K562 (cell line): ENCODE measurements around the gene CCR8. TPM values are rescaled to one million over a fixed set of nuclear protein-coding genes. Genes with fewer than 3 reads are reported as not detected.

Experiments
- DPF2 ChIP-seq: fragments of 450-650 bp; IDR thresholded peaks from 2 replicates; pipeline ENCODE4 v1.6.1; 2016
- ETV1 ChIP-seq: fragments of 450-650 bp; conservative IDR thresholded peaks from 2 replicates; pipeline ENCODE4 v1.6.1; 2016; ENCODE audit warnings: missing genetic modification characterization, control low read depth, low read depth, missing compliant biosample characterization
- HIVEP1 ChIP-seq: fragments of 250-450 bp; sonication (Bioruptor Pico); IDR thresholded peaks from 2 replicates; pipeline ENCODE4 v1.4.0; 2020; ENCODE audit warnings: mild to moderate bottlenecking
- JUND ChIP-seq, 2 experiments: IDR thresholded peaks; 2 replicates in 1 of 2; 3 replicates in 1 of 2; pipeline ENCODE4 v1.6.1; 2011; ENCODE audit warnings: borderline replicate concordance in 2 of 2, low read depth in 2 of 2, low read length in 2 of 2, improper control_type of control experiment in 1 of 2, missing biosample characterization in 1 of 2, missing genetic modification characterization in 1 of 2, missing genetic modification reagents in 1 of 2
- MCM3 ChIP-seq: fragments of 450-650 bp; IDR thresholded peaks from 2 replicates; pipeline ENCODE4 v1.6.1; 2016
- MECOM ChIP-seq: fragments of 250-450 bp; sonication (Bioruptor Pico); IDR thresholded peaks from 2 replicates; pipeline ENCODE4 v1.8.0; 2022; ENCODE audit warnings: inconsistent platforms
- MEIS2 ChIP-seq: fragments of 450-650 bp; IDR thresholded peaks from 2 replicates; pipeline ENCODE4 v1.6.1; 2014; ENCODE audit warnings: mild to moderate bottlenecking; ENCODE audit not compliant: partially characterized antibody
- MTA2 ChIP-seq: fragments of 450-650 bp; IDR thresholded peaks from 2 replicates; pipeline ENCODE4 v1.6.1; 2016; ENCODE audit warnings: low read depth
- NFIX ChIP-seq: fragments of 250-450 bp; sonication (Bioruptor Pico); IDR thresholded peaks from 2 replicates; pipeline ENCODE4 v1.4.0; 2020; ENCODE audit warnings: low read depth, mild to moderate bottlenecking, moderate library complexity
- SMC3 ChIP-seq: conservative IDR thresholded peaks from 2 replicates; pipeline ENCODE4 v1.6.1; 2011; ENCODE audit warnings: low read depth, low read length, improper control_type of control experiment; ENCODE audit not compliant: insufficient read depth
- ZBTB17 ChIP-seq: fragments of 450-650 bp; formaldehyde crosslinking; IDR thresholded peaks from 2 replicates; pipeline ENCODE4 v1.4.0; 2020; ENCODE audit warnings: mild to moderate bottlenecking
- ZNF124 ChIP-seq: sonication (generic); formaldehyde crosslinking; IDR thresholded peaks from 2 replicates; pipeline ENCODE4 v1.8.1; 2022; ENCODE audit warnings: missing genetic modification reagents
- ZNF23 ChIP-seq: fragments of 250-450 bp; sonication (Bioruptor Pico); IDR thresholded peaks from 2 replicates; pipeline ENCODE4 v1.4.0; 2020; ENCODE audit warnings: mild to moderate bottlenecking
- ZNF551 ChIP-seq: fragments of 250-450 bp; sonication (Bioruptor Pico); IDR thresholded peaks from 2 replicates; pipeline ENCODE4 v1.5.0; 2021; ENCODE audit warnings: mild to moderate bottlenecking, moderate library complexity
- polyA plus RNA-seq, 8 experiments: library from polyadenylated mRNA; depleted of rRNA in 4 of 8; stranded (reverse) in 5 of 8; unstranded in 3 of 8; fragments of >200 nt; fragmentation: Nextera tagmentation in 2 of 8; fragmentation: Illumina TruSeq in 1 of 8; extraction: Ambion mirVana in 2 of 8; extraction: Trizol in 1 of 8; gene quantifications; 2 replicates each; pipeline versions ENCODE4 v1.2.1 to v1.2.3, GENCODE V29; 2011 to 2014; ENCODE audit warnings: inconsistent platforms in 1 of 8, missing spikeins in 1 of 8
- total RNA-seq, 7 experiments: library from RNA; depleted of rRNA in 6 of 7; stranded (reverse); fragments of >200 nt in 6 of 7; fragmentation: Illumina TruSeq in 2 of 7; extraction: Trizol in 2 of 7; gene quantifications; 2 replicates each; pipeline versions ENCODE4 v1.2.1 to v1.2.3, GENCODE V29; 2011 to 2021; ENCODE audit warnings: low replicate concordance in 1 of 7
- TF ChIP-seq, protein P1 (sequence below), 2 experiments: fragments of 450-650 bp in 1 of 2; IDR thresholded peaks; 2 replicates each; pipeline ENCODE4 v1.6.1; 2011 to 2017; ENCODE audit warnings: low read depth in 2 of 2, antibody characterized with exemption in 1 of 2, borderline replicate concordance in 1 of 2, low read length in 1 of 2, mild to moderate bottlenecking in 1 of 2, mixed read lengths in 1 of 2; ENCODE audit not compliant: control insufficient read depth in 1 of 2
- TF ChIP-seq, protein P2 (sequence below): fragments of 450-650 bp; IDR thresholded peaks from 2 replicates; pipeline ENCODE4 v1.7.1; 2018; ENCODE audit warnings: mild to moderate bottlenecking, low read depth; ENCODE audit not compliant: partially characterized antibody
- TF ChIP-seq, protein P3 (sequence below): fragments of 450-650 bp; formaldehyde crosslinking; IDR thresholded peaks from 2 replicates; pipeline ENCODE4 v1.4.0; 2020; ENCODE audit warnings: mild to moderate bottlenecking, moderate library complexity
- TF ChIP-seq, protein P4 (sequence below): fragments of 250-450 bp; sonication (Bioruptor Pico); IDR thresholded peaks from 2 replicates; pipeline ENCODE4 v1.9.0; 2021; ENCODE audit warnings: mild to moderate bottlenecking, inconsistent platforms

Gene CCR8
- total and polyA plus RNA-seq, 9 of the 15 experiments (the other 6 are each of a cell fraction or from before 2014, with no cell fraction given), result not detected

DNA sequence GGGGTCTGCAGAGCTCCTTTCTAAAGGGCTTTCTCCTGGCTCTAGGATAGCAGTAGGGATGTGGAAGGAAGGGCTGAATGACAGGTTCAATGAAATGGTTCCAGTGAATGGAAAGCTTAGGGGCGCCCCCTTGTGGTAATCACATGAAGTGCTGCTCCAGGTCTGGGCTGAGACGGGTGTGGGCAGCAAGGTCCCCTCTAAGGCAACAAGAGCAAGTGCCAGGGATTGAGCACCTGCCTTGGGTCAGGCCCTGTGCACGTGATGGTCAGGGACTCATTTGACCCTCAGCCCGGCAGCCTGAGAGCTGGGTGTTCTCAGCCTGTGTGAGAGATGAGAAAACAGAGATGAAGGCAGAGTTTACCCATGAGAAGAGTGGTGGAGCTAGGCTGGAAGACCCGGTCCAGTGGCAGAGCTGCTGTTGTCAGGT is 37.6 kb upstream of the CCR8 start (continued):
- no peak for TF ChIP-seq MTA2
- no peak for TF ChIP-seq ETV1 (tag)
- peak; percentile 88 for TF ChIP-seq SMC3
- no peak for TF ChIP-seq MCM3
- TF ChIP-seq JUND (IDR thresholded peaks at IDR 0.05; ENCODE audit: borderline replicate concordance, low read depth, low read length), result 0 out of 2 replicates have a peak, but pooled peaks have one; percentile 11
- no peak for TF ChIP-seq JUND (tag; IDR thresholded peaks at IDR 0.05; ENCODE audit: borderline replicate concordance, low read depth, low read length)
- TF ChIP-seq DPF2, result no peak
- TF ChIP-seq ZNF124 (CRISPR knock-in tag), result no peak
- no peak for TF ChIP-seq MECOM (CRISPR knock-in tag)
- TF ChIP-seq HIVEP1 (CRISPR knock-in tag), result no peak
- TF ChIP-seq, protein P1, sequence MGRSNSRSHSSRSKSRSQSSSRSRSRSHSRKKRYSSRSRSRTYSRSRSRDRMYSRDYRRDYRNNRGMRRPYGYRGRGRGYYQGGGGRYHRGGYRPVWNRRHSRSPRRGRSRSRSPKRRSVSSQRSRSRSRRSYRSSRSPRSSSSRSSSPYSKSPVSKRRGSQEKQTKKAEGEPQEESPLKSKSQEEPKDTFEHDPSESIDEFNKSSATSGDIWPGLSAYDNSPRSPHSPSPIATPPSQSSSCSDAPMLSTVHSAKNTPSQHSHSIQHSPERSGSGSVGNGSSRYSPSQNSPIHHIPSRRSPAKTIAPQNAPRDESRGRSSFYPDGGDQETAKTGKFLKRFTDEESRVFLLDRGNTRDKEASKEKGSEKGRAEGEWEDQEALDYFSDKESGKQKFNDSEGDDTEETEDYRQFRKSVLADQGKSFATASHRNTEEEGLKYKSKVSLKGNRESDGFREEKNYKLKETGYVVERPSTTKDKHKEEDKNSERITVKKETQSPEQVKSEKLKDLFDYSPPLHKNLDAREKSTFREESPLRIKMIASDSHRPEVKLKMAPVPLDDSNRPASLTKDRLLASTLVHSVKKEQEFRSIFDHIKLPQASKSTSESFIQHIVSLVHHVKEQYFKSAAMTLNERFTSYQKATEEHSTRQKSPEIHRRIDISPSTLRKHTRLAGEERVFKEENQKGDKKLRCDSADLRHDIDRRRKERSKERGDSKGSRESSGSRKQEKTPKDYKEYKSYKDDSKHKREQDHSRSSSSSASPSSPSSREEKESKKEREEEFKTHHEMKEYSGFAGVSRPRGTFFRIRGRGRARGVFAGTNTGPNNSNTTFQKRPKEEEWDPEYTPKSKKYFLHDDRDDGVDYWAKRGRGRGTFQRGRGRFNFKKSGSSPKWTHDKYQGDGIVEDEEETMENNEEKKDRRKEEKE (IDR thresholded peaks at IDR 0.05; ENCODE audit: borderline replicate concordance in 1 of 2, control insufficient read depth in 1 of 2, low read depth in 2 of 2, low read length in 1 of 2), result no peak
- no peak for TF ChIP-seq ZNF23 (CRISPR knock-in tag)
- peak; percentile 40 for TF ChIP-seq MEIS2
- TF ChIP-seq ZNF551 (CRISPR knock-in tag), result no peak
- no peak for TF ChIP-seq ZBTB17
- TF ChIP-seq, protein P2, sequence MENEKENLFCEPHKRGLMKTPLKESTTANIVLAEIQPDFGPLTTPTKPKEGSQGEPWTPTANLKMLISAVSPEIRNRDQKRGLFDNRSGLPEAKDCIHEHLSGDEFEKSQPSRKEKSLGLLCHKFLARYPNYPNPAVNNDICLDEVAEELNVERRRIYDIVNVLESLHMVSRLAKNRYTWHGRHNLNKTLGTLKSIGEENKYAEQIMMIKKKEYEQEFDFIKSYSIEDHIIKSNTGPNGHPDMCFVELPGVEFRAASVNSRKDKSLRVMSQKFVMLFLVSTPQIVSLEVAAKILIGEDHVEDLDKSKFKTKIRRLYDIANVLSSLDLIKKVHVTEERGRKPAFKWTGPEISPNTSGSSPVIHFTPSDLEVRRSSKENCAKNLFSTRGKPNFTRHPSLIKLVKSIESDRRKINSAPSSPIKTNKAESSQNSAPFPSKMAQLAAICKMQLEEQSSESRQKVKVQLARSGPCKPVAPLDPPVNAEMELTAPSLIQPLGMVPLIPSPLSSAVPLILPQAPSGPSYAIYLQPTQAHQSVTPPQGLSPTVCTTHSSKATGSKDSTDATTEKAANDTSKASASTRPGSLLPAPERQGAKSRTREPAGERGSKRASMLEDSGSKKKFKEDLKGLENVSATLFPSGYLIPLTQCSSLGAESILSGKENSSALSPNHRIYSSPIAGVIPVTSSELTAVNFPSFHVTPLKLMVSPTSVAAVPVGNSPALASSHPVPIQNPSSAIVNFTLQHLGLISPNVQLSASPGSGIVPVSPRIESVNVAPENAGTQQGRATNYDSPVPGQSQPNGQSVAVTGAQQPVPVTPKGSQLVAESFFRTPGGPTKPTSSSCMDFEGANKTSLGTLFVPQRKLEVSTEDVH, result no peak
- no peak for TF ChIP-seq NFIX (CRISPR knock-in tag)
- TF ChIP-seq, protein P3, sequence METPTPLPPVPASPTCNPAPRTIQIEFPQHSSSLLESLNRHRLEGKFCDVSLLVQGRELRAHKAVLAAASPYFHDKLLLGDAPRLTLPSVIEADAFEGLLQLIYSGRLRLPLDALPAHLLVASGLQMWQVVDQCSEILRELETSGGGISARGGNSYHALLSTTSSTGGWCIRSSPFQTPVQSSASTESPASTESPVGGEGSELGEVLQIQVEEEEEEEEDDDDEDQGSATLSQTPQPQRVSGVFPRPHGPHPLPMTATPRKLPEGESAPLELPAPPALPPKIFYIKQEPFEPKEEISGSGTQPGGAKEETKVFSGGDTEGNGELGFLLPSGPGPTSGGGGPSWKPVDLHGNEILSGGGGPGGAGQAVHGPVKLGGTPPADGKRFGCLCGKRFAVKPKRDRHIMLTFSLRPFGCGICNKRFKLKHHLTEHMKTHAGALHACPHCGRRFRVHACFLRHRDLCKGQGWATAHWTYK (CRISPR knock-in tag), result no peak
- TF ChIP-seq, protein P4, sequence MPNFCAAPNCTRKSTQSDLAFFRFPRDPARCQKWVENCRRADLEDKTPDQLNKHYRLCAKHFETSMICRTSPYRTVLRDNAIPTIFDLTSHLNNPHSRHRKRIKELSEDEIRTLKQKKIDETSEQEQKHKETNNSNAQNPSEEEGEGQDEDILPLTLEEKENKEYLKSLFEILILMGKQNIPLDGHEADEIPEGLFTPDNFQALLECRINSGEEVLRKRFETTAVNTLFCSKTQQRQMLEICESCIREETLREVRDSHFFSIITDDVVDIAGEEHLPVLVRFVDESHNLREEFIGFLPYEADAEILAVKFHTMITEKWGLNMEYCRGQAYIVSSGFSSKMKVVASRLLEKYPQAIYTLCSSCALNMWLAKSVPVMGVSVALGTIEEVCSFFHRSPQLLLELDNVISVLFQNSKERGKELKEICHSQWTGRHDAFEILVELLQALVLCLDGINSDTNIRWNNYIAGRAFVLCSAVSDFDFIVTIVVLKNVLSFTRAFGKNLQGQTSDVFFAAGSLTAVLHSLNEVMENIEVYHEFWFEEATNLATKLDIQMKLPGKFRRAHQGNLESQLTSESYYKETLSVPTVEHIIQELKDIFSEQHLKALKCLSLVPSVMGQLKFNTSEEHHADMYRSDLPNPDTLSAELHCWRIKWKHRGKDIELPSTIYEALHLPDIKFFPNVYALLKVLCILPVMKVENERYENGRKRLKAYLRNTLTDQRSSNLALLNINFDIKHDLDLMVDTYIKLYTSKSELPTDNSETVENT, result 0 out of 2 replicates have a peak, but pooled peaks have one; percentile 21
